Lung (tissue), 12 donors: Measurements from ENCODE around the gene PLEKHH1. TPM values are rescaled to one million over a fixed set of nuclear protein-coding genes. Genes with fewer than 3 reads are reported as not detected.

Experiments used
- ATAC-seq: fragments of 200-7000 bp; cut with Tn5 transposase; one replicate; pipeline ENCODE4 v1.9.1; 2020; ENCODE audit warnings: moderate number of reproducible peaks; ENCODE audit not compliant: insufficient read depth, low FRiP score
- DNase-seq, 3 donors: peaks; one replicate each; pipeline ENCODE4 v3.0.0-alpha.2; 2013 to 2017
- H3K27ac ChIP-seq, 2 donors: one replicate each; pipeline ENCODE4 v1.5.1; 2013; ENCODE audit warnings: mild to moderate bottlenecking in 2 of 2, moderate library complexity in 2 of 2, control low read depth in 1 of 2, inconsistent platforms in 1 of 2, low read depth in 1 of 2, low read length in 1 of 2
- H3K27me3 ChIP-seq, 3 donors: one replicate each; pipeline ENCODE4 v1.5.1; 2013; ENCODE audit warnings: low read length in 2 of 3; ENCODE audit not compliant: control insufficient read depth in 3 of 3, insufficient read depth in 3 of 3
- H3K36me3 ChIP-seq, 4 donors: one replicate each; pipeline ENCODE4 v1.5.1; 2013; ENCODE audit warnings: low read length in 4 of 4, mild to moderate bottlenecking in 1 of 4, moderate library complexity in 1 of 4; ENCODE audit not compliant: control insufficient read depth in 4 of 4, insufficient read depth in 4 of 4
- H3K4me1 ChIP-seq, 5 donors: one replicate each; pipeline ENCODE4 v1.5.1; 2013; ENCODE audit warnings: low read length in 5 of 5, mild to moderate bottlenecking in 2 of 5, moderate library complexity in 1 of 5; ENCODE audit not compliant: control insufficient read depth in 5 of 5, insufficient read depth in 5 of 5
- H3K4me3 ChIP-seq: one replicate; pipeline ENCODE4 v1.5.1; 2013; ENCODE audit warnings: mild to moderate bottlenecking, control low read depth, moderate library complexity
- H3K9ac ChIP-seq, 2 donors: one replicate each; pipeline ENCODE4 v1.5.1; 2013; ENCODE audit warnings: low read length in 2 of 2, control low read depth in 1 of 2; ENCODE audit not compliant: insufficient read depth in 1 of 2
- H3K9me3 ChIP-seq, 4 donors: one replicate each; pipeline ENCODE4 v1.5.1; 2013; ENCODE audit warnings: low read length in 3 of 4, mild to moderate bottlenecking in 1 of 4, moderate library complexity in 1 of 4; ENCODE audit not compliant: control insufficient read depth in 4 of 4, insufficient read depth in 3 of 4
- WGBS, 2 donors: extraction: QIAGEN DNeasy Blood & Tissue Kit; methylation state at CpG; one replicate each; pipeline ENCODE4 v1.1.7; 2013; 5-methylcytosine and 5-hydroxymethylcytosine counted together
- polyA plus RNA-seq, 2 donors: library from polyadenylated mRNA; stranded (reverse); fragments of 200-250 nt; gene quantifications; one replicate each; pipeline ENCODE4 v1.2.1, GENCODE V29; 2013
- total RNA-seq, 2 donors: library from RNA; depleted of rRNA in 1 of 2; stranded (reverse); fragments of >200 nt in 1 of 2; gene quantifications; one replicate each; pipeline ENCODE4 v1.2.1, GENCODE V29; 2014 to 2021
- TF ChIP-seq, protein P1 (sequence below): IDR thresholded peaks from 2 replicates; pipeline ENCODE4 v1.5.1; 2012; ENCODE audit warnings: mild to moderate bottlenecking; ENCODE audit errors: control extremely low read depth, extremely low read depth
- donor health status: control.
- donor health status: control.
- donor health status: Bipolar disorder and iron deficiency.
- donor health status: healthy.
- donor health status: DM: yes; HTN: yes; CAD: no.

Gene PLEKHH1
- total and polyA plus RNA-seq, 4 donors = 0.80 to 9.3 (median 2.9) TPM

DNA sequence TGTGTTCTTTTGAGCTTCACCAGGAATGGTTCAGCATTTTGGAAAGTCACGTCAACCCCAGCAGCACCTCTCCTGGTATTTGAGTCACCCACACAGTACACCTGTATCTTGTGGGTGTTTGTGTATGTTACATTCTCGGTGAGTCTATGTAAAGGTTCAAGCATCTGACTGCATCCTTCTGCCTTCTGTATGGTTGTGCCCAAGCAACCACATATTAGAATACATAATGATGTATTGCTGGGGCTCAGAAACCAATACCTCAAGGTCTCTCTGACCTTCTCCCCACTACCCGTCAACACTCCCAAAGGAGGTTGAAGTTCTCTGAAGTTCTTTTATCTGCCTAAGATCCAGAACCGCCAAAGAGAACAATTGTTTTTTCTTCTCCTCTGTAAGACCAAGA, 35.4 kb upstream of the PLEKHH1 start:
- 88 to 92% methylated on average over 4 of the region's 4 CpGs for WGBS, 2 donors
- H3K4me3 ChIP-seq = no peak overlapping the region
- no peaks in the 10 kb centered on the region for H3K4me1 ChIP-seq
- H3K27me3 ChIP-seq = no peaks in the 10 kb centered on the region
- DNase-seq (no peak), ATAC-seq (no peak)
- no peak overlapping the region for H3K9ac ChIP-seq
- H3K27ac ChIP-seq = no peak overlapping the region
- H3K36me3 ChIP-seq = no peaks in the 10 kb centered on the region
- H3K9me3 ChIP-seq = peaks cover 0 to 9% (median 2%) of the 10 kb centered on the region in 4 donors
- TF ChIP-seq, protein P1, sequence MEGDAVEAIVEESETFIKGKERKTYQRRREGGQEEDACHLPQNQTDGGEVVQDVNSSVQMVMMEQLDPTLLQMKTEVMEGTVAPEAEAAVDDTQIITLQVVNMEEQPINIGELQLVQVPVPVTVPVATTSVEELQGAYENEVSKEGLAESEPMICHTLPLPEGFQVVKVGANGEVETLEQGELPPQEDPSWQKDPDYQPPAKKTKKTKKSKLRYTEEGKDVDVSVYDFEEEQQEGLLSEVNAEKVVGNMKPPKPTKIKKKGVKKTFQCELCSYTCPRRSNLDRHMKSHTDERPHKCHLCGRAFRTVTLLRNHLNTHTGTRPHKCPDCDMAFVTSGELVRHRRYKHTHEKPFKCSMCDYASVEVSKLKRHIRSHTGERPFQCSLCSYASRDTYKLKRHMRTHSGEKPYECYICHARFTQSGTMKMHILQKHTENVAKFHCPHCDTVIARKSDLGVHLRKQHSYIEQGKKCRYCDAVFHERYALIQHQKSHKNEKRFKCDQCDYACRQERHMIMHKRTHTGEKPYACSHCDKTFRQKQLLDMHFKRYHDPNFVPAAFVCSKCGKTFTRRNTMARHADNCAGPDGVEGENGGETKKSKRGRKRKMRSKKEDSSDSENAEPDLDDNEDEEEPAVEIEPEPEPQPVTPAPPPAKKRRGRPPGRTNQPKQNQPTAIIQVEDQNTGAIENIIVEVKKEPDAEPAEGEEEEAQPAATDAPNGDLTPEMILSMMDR = no peak

GRCh38 chr14:67500981-67501380, 32.1 kb upstream of the PLEKHH1 start:
- no peak for DNase-seq
- no peaks in the 10 kb centered on the region for H3K36me3 ChIP-seq
- no peak overlapping the region for H3K27ac ChIP-seq
- 92 to 95% methylated on average over 3 of the region's 3 CpGs for WGBS, 2 donors
- no peaks in the 10 kb centered on the region for H3K9me3 ChIP-seq
- H3K4me1 ChIP-seq = no peaks in the 10 kb centered on the region
- no peak overlapping the region for H3K9ac ChIP-seq
- TF ChIP-seq, protein P1 = no peak
- no peak for ATAC-seq
- H3K4me3 ChIP-seq = no peak overlapping the region
- H3K27me3 ChIP-seq = no peaks in the 10 kb centered on the region

- H3K4me1 ChIP-seq = no peaks in the 10 kb centered on the region
- H3K9ac ChIP-seq = no peak overlapping the region
- TF ChIP-seq, protein P1 = no peak
- ATAC-seq = no peak
- no peaks in the 10 kb centered on the region for H3K27me3 ChIP-seq
- H3K36me3 ChIP-seq = no peaks in the 10 kb centered on the region
- no peak overlapping the region for H3K4me3 ChIP-seq
- DNase-seq = no peak
- no peaks in the 10 kb centered on the region for H3K9me3 ChIP-seq
- H3K27ac ChIP-seq = no peak overlapping the region
- 74 to 88% methylated on average over 4 of the region's 4 CpGs for WGBS, 2 donors
Observed at GRCh38 chr14:67501670-67502069, 31.4 kb upstream of the PLEKHH1 start.

- Histone ChIP-seq H3K9ac (no peak overlapping the region), H3K36me3 (no peaks in the 10 kb centered on the region), H3K27ac (no peak overlapping the region), H3K4me1 (no peaks in the 10 kb centered on the region), H3K27me3 (no peaks in the 10 kb centered on the region), H3K9me3 (no peaks in the 10 kb centered on the region), H3K4me3 (no peak overlapping the region)
- DNase-seq = no peak
- no peak for ATAC-seq
- TF ChIP-seq, protein P1 = no peak
- 48 to 55% methylated on average over 6 of the region's 6 CpGs for WGBS, 2 donors
Observed at GRCh38 chr14:67502867-67503266, 30.2 kb upstream of the PLEKHH1 start.
